ENCODE results near the gene CCDC117.

CCDC117 gene

DNA sequence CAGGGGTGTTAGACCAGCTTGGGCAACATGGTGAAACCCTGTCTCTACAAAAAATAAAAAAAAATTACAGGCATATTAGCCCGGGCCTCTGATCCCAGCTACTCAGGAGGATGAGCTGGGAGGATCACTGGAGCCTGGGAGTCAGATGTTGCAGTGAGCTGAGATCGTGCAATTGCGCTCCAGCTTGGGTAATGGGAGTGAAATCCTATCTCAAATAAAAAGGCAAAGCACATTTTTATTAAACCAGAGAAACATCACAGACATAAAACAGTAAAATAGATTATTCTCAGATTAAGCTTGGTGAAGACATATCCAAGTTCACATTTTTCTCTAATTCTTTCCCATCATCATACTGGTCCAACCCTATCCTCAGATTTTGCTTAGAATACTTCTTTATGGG, 57.9 kb downstream of the CCDC117 start:
- no peak for DNase-seq (ENCODE audit: low spot score)

- no peak for DNase-seq (ENCODE audit: low spot score)
Measured at GRCh38 chr22:28831140-28832072, 58.9 kb downstream of the CCDC117 start.

GRCh38 chr22:28832731-28833130, 60.2 kb downstream of the CCDC117 start:
- no peak for DNase-seq (ENCODE audit: low spot score)

GRCh38 chr22:28833276-28833923, 60.9 kb downstream of the CCDC117 start:
- DNase-seq (ENCODE audit: low spot score) = no peak

- no peak for DNase-seq (ENCODE audit: low spot score)
Measured at GRCh38 chr22:28835630-28836189, 63.2 kb downstream of the CCDC117 start.

- no peak for DNase-seq (ENCODE audit: low spot score)
Measured at GRCh38 chr22:28837640-28838039, 65.1 kb downstream of the CCDC117 start.

All from iPS-NIHi11 (cell line).